HepG2 (cell line): Measurements from ENCODE around the gene ZBTB46. TPM values are rescaled to one million over a fixed set of nuclear protein-coding genes. Genes with fewer than 3 reads are reported as not detected.

ENCODE experiments used
- BRCA1 ChIP-seq: sonication (generic); formaldehyde crosslinking; IDR thresholded peaks from 2 replicates; pipeline ENCODE4 v1.4.0; 2020; ENCODE audit warnings: missing genetic modification reagents
- CEBPB ChIP-seq: IDR thresholded peaks from 2 replicates; pipeline ENCODE4 v1.6.1; 2011; ENCODE audit warnings: low read depth, low read length, improper control_type of control experiment, borderline replicate concordance
- GZF1 ChIP-seq: sonication (generic); formaldehyde crosslinking; IDR thresholded peaks from 2 replicates; pipeline ENCODE4 v1.5.1; 2020; ENCODE audit warnings: mild to moderate bottlenecking, missing genetic modification reagents
- HDAC1 ChIP-seq: sonication (generic); formaldehyde crosslinking; IDR thresholded peaks from 2 replicates; pipeline ENCODE4 v1.5.1; 2020; ENCODE audit warnings: mild to moderate bottlenecking, missing genetic modification reagents
- HNRNPL ChIP-seq: fragments of 200-400 bp; formaldehyde crosslinking; IDR thresholded peaks from 2 replicates; pipeline ENCODE4 v1.6.1; 2017; ENCODE audit warnings: mild to moderate bottlenecking, low read depth, low read length
- MIER3 ChIP-seq: IDR thresholded peaks from 2 replicates; pipeline ENCODE4 v1.6.1; 2016; ENCODE audit warnings: missing compliant biosample characterization, borderline replicate concordance
- SETDB1 ChIP-seq: sonication (generic); formaldehyde crosslinking; IDR thresholded peaks from 2 replicates; pipeline ENCODE4 v1.5.1; 2020; ENCODE audit warnings: missing genetic modification reagents, mild to moderate bottlenecking, borderline replicate concordance
- SNAPC4 ChIP-seq: sonication (generic); formaldehyde crosslinking; IDR thresholded peaks from 2 replicates; pipeline ENCODE4 v1.4.0; 2020; ENCODE audit warnings: mild to moderate bottlenecking, missing genetic modification reagents
- SRY ChIP-seq: sonication (generic); formaldehyde crosslinking; IDR thresholded peaks from 2 replicates; pipeline ENCODE4 v1.8.0; 2022; ENCODE audit warnings: mild to moderate bottlenecking, missing genetic modification reagents
- TEAD2 ChIP-seq: sonication (generic); formaldehyde crosslinking; IDR thresholded peaks from 2 replicates; pipeline ENCODE4 v1.9.0; 2021; ENCODE audit warnings: missing genetic modification reagents
- TOE1 ChIP-seq: sonication (generic); formaldehyde crosslinking; IDR thresholded peaks from 2 replicates; pipeline ENCODE4 v1.4.0; 2020; ENCODE audit warnings: mild to moderate bottlenecking, missing genetic modification reagents
- TP53 ChIP-seq: sonication (generic); formaldehyde crosslinking; conservative IDR thresholded peaks from 2 replicates; pipeline ENCODE4 v1.4.0; 2020; ENCODE audit warnings: missing genetic modification reagents
- ZFAT ChIP-seq: sonication (generic); formaldehyde crosslinking; conservative IDR thresholded peaks from 2 replicates; pipeline ENCODE4 v1.8.1; 2023; ENCODE audit warnings: missing genetic modification reagents, inconsistent platforms
- ZNF282 ChIP-seq: fragments of 450-650 bp; IDR thresholded peaks from 2 replicates; pipeline ENCODE4 v1.6.1; 2018; ENCODE audit not compliant: partially characterized antibody
- ZNF501 ChIP-seq: sonication (generic); formaldehyde crosslinking; IDR thresholded peaks from 2 replicates; pipeline ENCODE4 v1.5.1; 2020; ENCODE audit warnings: mild to moderate bottlenecking, moderate library complexity, missing genetic modification reagents
- ZNF512 ChIP-seq: sonication (generic); formaldehyde crosslinking; IDR thresholded peaks from 2 replicates; pipeline ENCODE4 v1.4.0; 2020; ENCODE audit warnings: mild to moderate bottlenecking, missing genetic modification reagents
- ZNF800 ChIP-seq: sonication (generic); formaldehyde crosslinking; IDR thresholded peaks from 2 replicates; pipeline ENCODE4 v1.4.0; 2020; ENCODE audit warnings: missing genetic modification reagents
- ZSCAN30 ChIP-seq: sonication (generic); formaldehyde crosslinking; IDR thresholded peaks from 2 replicates; pipeline ENCODE4 v1.5.0; 2020; ENCODE audit warnings: mild to moderate bottlenecking, missing genetic modification reagents
- polyA plus RNA-seq, 8 experiments: library from polyadenylated mRNA; depleted of rRNA in 3 of 8; stranded (reverse) in 7 of 8; unstranded in 1 of 8; fragments of >200 nt; fragmentation: Illumina TruSeq in 4 of 8; extraction: Trizol in 4 of 8; gene quantifications; 2 replicates each; pipeline versions ENCODE4 v1.2.1 to v1.2.3, GENCODE V29; 2011 to 2016; ENCODE audit warnings: low read depth in 4 of 8, missing spikeins in 1 of 8, mixed read lengths in 1 of 8; ENCODE audit not compliant: insufficient read depth in 1 of 8
- total RNA-seq, 5 experiments: library from RNA; depleted of rRNA; stranded (reverse); fragments of >200 nt; fragmentation: Illumina TruSeq; extraction: Trizol; gene quantifications; 2 replicates each; pipeline ENCODE4 v1.2.3, GENCODE V29; 2016; ENCODE audit warnings: low read depth in 1 of 5
- TF ChIP-seq, protein P1 (sequence below): sonication (generic); formaldehyde crosslinking; IDR thresholded peaks from 2 replicates; pipeline ENCODE4 v1.8.0; 2022; ENCODE audit warnings: missing genetic modification reagents, low read depth, mild to moderate bottlenecking, borderline replicate concordance
- TF ChIP-seq, protein P2 (sequence below): sonication (generic); formaldehyde crosslinking; IDR thresholded peaks from 2 replicates; pipeline ENCODE4 v1.4.0; 2020; ENCODE audit warnings: missing genetic modification reagents

ZBTB46 gene
- total and polyA plus RNA-seq, 2 of the 13 experiments (the other 11 are each of a cell fraction or from before 2014, with no cell fraction given) = 1.6 to 13.5 TPM

GRCh38 chr20:63833776-63834490 is 2.9 kb upstream of the ZBTB46 start (continued):
- TF ChIP-seq SNAPC4 (CRISPR knock-in tag) (no peak), ZFAT (CRISPR knock-in tag) (no peak), SRY (CRISPR knock-in tag) (no peak), MIER3 (no peak), ZNF501 (CRISPR knock-in tag) (peak; percentile 46; the same call in 1 of the 2 replicates), ZNF512 (no peak), HDAC1 (CRISPR knock-in tag) (peak; percentile 36; the same call in 1 of the 2 replicates), GZF1 (CRISPR knock-in tag) (no peak), TP53 (CRISPR knock-in tag) (no peak), CEBPB (no peak), TOE1 (no peak), BRCA1 (no peak), SETDB1 (CRISPR knock-in tag) (no peak), ZNF282 (no peak), ZNF800 (CRISPR knock-in tag) (no peak), ZSCAN30 (CRISPR knock-in tag) (no peak), HNRNPL (no peak), TEAD2 (CRISPR knock-in tag) (no peak)
- TF ChIP-seq, protein P1, sequence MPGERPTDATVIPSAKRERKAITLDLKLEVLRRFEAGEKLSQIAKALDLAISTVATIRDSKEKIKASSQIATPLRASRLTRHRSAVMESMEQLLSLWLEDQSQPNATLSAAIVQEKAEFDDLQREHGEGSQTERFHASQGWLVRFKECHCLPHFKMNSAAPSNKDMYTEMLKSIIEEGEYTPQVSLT (CRISPR knock-in tag) = no peak
- TF ChIP-seq, protein P2, sequence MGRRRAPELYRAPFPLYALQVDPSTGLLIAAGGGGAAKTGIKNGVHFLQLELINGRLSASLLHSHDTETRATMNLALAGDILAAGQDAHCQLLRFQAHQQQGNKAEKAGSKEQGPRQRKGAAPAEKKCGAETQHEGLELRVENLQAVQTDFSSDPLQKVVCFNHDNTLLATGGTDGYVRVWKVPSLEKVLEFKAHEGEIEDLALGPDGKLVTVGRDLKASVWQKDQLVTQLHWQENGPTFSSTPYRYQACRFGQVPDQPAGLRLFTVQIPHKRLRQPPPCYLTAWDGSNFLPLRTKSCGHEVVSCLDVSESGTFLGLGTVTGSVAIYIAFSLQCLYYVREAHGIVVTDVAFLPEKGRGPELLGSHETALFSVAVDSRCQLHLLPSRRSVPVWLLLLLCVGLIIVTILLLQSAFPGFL (CRISPR knock-in tag) = no peak
